Vagina (tissue), 2 donors: ENCODE results near the gene TBX1.

Experiments used
- POLR2A ChIP-seq, 2 donors: fragments of 450-650 bp; IDR thresholded peaks; one replicate each; pipeline ENCODE4 v1.6.1; 2017; ENCODE audit warnings: antibody characterized with exemption in 2 of 2, mild to moderate bottlenecking in 2 of 2, moderate library complexity in 2 of 2
- TF ChIP-seq, protein P1 (sequence below), 3 experiments: fragments of 450-650 bp in 2 of 3; fragments of 200-600 bp in 1 of 3; sonication (generic) in 1 of 3; IDR thresholded peaks; one replicate each; pipeline ENCODE4 v1.5.1; 2017 to 2019; ENCODE audit warnings: antibody characterized with exemption in 3 of 3, mild to moderate bottlenecking in 2 of 3, moderate library complexity in 2 of 3

DNA sequence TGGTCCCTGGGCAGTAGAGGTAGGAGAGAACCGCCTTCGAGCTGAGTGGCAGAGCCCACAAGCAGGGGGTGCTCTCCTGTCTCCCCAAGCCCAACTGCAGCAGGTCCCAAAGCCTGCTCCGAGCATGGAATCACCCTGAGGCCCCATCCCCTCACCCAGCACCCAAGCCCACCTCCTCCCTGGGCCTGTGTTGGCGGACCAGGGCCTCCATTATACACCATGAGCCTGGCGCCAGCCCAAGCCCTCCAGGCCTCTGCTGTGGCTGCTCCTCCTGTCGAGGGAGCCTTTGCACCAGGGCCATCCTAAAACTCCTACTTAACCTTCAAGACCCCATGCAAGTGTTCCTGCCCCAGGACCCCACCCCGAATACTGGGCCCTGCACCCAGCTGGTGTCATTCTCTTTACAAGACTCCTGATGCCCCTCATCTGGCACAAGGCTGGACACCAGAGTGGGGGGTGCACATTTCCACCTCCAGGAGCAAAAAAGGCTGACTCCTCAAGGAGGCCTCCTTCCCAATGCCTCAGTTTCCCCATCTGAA lies 20.6 kb upstream of the TBX1 start:
- TF ChIP-seq, protein P1, sequence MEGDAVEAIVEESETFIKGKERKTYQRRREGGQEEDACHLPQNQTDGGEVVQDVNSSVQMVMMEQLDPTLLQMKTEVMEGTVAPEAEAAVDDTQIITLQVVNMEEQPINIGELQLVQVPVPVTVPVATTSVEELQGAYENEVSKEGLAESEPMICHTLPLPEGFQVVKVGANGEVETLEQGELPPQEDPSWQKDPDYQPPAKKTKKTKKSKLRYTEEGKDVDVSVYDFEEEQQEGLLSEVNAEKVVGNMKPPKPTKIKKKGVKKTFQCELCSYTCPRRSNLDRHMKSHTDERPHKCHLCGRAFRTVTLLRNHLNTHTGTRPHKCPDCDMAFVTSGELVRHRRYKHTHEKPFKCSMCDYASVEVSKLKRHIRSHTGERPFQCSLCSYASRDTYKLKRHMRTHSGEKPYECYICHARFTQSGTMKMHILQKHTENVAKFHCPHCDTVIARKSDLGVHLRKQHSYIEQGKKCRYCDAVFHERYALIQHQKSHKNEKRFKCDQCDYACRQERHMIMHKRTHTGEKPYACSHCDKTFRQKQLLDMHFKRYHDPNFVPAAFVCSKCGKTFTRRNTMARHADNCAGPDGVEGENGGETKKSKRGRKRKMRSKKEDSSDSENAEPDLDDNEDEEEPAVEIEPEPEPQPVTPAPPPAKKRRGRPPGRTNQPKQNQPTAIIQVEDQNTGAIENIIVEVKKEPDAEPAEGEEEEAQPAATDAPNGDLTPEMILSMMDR (IDR thresholded peaks at IDR 0.05): no peak
- TF ChIP-seq POLR2A (IDR thresholded peaks at IDR 0.05): no peak
